HG02571 (cell line): ENCODE results near the gene GDF7.

Source experiments
- ATAC-seq: cut with Tn5 transposase; IDR thresholded peaks from one replicate; pipeline ENCODE4 v1.9.1; 2021; ENCODE audit warnings: mild to moderate bottlenecking, moderate library complexity; ENCODE audit not compliant: unreplicated experiment

GDF7 gene

GRCh38 chr2:20671036-20671735 lies 4.2 kb downstream of the GDF7 start:
- ATAC-seq, result no peak

- ATAC-seq, result no peak
Measured at GRCh38 chr2:20671736-20672080, 4.8 kb downstream of the GDF7 start.

GRCh38 chr2:20672201-20672951 lies 5.4 kb downstream of the GDF7 start:
- ATAC-seq, result no peak

GRCh38 chr2:20673686-20674308 lies 6.9 kb downstream of the GDF7 start:
- no peak for ATAC-seq

GRCh38 chr2:20674309-20674965 lies 7.5 kb downstream of the GDF7 start:
- ATAC-seq, result no peak

- ATAC-seq, result no peak
Measured at GRCh38 chr2:20674974-20675679, 8.2 kb downstream of the GDF7 start.

- peak; percentile 55 for ATAC-seq
Measured at GRCh38 chr2:20675701-20676352, 8.9 kb downstream of the GDF7 start.

GRCh38 chr2:20676353-20677215 lies 9.6 kb downstream of the GDF7 start:
- ATAC-seq, result peak; percentile 43

GRCh38 chr2:20677301-20678085 lies 10.5 kb downstream of the GDF7 start:
- peak; percentile 32 for ATAC-seq

GRCh38 chr2:20678086-20678395 lies 11.1 kb downstream of the GDF7 start:
- no peak for ATAC-seq

- ATAC-seq, result no peak
Measured at GRCh38 chr2:20678780-20679179, 11.8 kb downstream of the GDF7 start.

- ATAC-seq, result no peak
Measured at GRCh38 chr2:20680744-20681375, 13.9 kb downstream of the GDF7 start.

GRCh38 chr2:20682167-20682920 lies 15.4 kb downstream of the GDF7 start:
- ATAC-seq, result no peak

GRCh38 chr2:20684581-20685063 lies 17.7 kb downstream of the GDF7 start:
- ATAC-seq, result no peak

GRCh38 chr2:20687260-20687832 lies 20.4 kb downstream of the GDF7 start:
- ATAC-seq, result no peak

- no peak for ATAC-seq
Measured at GRCh38 chr2:20689428-20690264, 22.7 kb downstream of the GDF7 start.
